Dendritic cell treated with granulocyte-macrophage colony-stimulating factor and Interleukin-4, amounts not matched to agents 40 ng/mL and 50 ng/mL, for 4 days (primary cell): ENCODE measurements around the gene CFAP46.

Experiments used
- H3K27ac Mint-ChIP-seq: one replicate; pipeline ENCODE4 v1.8.0; 2022; ENCODE audit warnings: mild to moderate bottlenecking, mixed read lengths
- H3K27me3 Mint-ChIP-seq: one replicate; pipeline ENCODE4 v1.8.0; 2022; ENCODE audit warnings: mild to moderate bottlenecking, mixed read lengths
- H3K36me3 Mint-ChIP-seq: one replicate; pipeline ENCODE4 v1.8.0; 2022; ENCODE audit warnings: low read depth, mixed read lengths
- H3K4me1 Mint-ChIP-seq: one replicate; pipeline ENCODE4 v1.8.0; 2022; ENCODE audit warnings: low read depth, mixed read lengths
- H3K4me3 Mint-ChIP-seq: one replicate; pipeline ENCODE4 v1.8.0; 2022; ENCODE audit warnings: mild to moderate bottlenecking, moderate library complexity, mixed read lengths
- H3K9me3 Mint-ChIP-seq: one replicate; pipeline ENCODE4 v1.8.0; 2022; ENCODE audit warnings: mixed read lengths
- intact Hi-C: fragments of 100-400 bp; cut with micrococcal nuclease; formaldehyde crosslinking; loops from one replicate; pipeline ENCODE4 v1.15.0; 2022

CFAP46 gene

GRCh38 chr10:132883391-132883881 lies 58.9 kb downstream of the CFAP46 start:
- Mint-ChIP-seq H3K4me1 (no peaks in the 10 kb centered on the region), H3K27me3 (peaks cover 18% of the 10 kb centered on the region), H3K27ac (no peak overlapping the region), H3K36me3 (no peaks in the 10 kb centered on the region), H3K4me3 (no peak overlapping the region), H3K9me3 (no peaks in the 10 kb centered on the region)
- intact Hi-C loops, result no loop called here

- intact Hi-C loops, result no loop called here
- Mint-ChIP-seq H3K4me1 (no peaks in the 10 kb centered on the region), H3K36me3 (no peaks in the 10 kb centered on the region), H3K4me3 (no peak overlapping the region), H3K27ac (no peak overlapping the region), H3K27me3 (peaks cover 17% of the 10 kb centered on the region), H3K9me3 (no peaks in the 10 kb centered on the region)
Observed at GRCh38 chr10:132882069-132882951, 60.1 kb downstream of the CFAP46 start.

DNA sequence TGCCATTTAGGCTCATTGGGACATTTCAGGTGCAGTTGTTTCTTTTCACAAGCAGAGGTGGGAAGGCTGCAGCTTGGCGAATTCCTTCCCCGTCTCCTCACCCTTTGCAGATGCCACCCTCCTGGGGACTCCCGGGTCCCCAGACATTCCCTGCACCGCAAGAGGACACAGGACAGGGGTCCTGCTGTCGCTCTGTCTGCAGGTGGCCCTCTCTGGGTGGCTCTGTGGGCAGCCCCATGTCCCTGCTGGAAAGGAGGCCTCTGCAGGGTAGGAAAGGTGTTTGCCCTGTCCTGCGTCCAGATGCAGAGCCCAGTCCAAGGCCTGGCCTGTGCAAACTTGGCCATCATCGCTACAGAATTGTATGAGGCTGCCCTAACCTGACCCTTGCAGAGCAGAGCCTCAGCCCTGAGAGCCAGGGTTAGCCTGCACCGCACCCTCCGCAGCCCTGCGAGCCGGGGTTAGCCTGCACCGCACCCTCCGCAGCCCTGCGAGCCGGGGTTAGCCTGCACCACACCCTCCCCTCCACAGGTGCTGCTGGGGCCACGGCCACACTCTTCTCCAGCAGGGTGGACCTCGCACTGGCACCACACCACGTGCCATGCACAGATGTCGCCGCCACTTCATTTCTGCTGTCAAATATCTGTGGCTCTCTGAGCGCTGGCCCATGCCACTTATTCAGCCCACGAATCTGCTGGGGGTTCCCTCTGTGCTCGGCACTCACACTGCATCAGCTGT lies 61.0 kb downstream of the CFAP46 start:
- Mint-ChIP-seq H3K27ac (no peak overlapping the region), H3K27me3 (peaks cover 15% of the 10 kb centered on the region), H3K4me1 (no peaks in the 10 kb centered on the region), H3K9me3 (no peaks in the 10 kb centered on the region), H3K4me3 (no peak overlapping the region), H3K36me3 (no peaks in the 10 kb centered on the region)
- intact Hi-C loops, result no loop called here

- peaks cover 17% of the 10 kb centered on the region for H3K27me3 Mint-ChIP-seq
- intact Hi-C loops, result no loop called here
- no peaks in the 10 kb centered on the region for H3K4me1 Mint-ChIP-seq
- no peak overlapping the region for H3K27ac Mint-ChIP-seq
- H3K36me3 Mint-ChIP-seq, result no peaks in the 10 kb centered on the region
- no peaks in the 10 kb centered on the region for H3K9me3 Mint-ChIP-seq
- no peak overlapping the region for H3K4me3 Mint-ChIP-seq
Observed at GRCh38 chr10:132880128-132880981, 62.0 kb downstream of the CFAP46 start.

DNA sequence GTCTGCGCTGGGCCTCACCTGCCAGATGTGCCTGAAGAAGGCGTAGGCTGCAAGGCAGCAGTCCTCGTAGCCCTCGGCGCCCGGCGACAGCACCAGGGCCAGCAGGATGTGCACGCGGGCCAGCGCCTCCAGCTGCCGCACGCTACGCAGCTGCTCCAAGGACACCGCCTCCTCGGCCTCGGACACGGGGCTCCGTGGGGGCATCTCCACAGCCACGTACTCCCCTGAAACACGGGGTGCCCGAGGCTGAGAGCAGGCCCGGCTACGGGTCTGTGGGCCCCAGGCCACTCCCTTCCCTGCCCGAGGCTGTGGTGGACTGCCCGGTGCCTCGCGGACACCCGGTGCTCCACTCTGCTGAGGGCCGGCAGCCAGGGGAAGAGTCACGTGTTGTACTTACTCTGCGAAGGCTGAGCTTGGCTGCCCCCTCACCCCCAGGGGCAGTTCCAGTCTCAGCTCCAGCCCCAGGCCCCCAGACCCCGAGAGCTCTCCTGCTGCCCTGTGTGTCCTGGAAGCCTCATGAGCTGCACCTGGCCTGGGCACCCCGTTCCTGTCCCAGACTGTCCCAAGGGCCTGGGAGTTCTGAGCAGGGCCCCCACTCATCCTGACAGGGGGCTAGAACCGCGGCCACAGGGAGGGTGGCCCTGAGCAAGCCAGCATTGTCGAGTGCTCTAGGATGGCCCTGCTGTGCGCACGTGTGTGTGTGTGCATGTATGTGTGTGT lies 62.8 kb downstream of the CFAP46 start:
- H3K9me3 Mint-ChIP-seq, result no peaks in the 10 kb centered on the region
- no peak overlapping the region for H3K4me3 Mint-ChIP-seq
- intact Hi-C loops, result no loop called here
- no peaks in the 10 kb centered on the region for H3K36me3 Mint-ChIP-seq
- peaks cover 20% of the 10 kb centered on the region for H3K27me3 Mint-ChIP-seq
- H3K27ac Mint-ChIP-seq, result no peak overlapping the region
- no peaks in the 10 kb centered on the region for H3K4me1 Mint-ChIP-seq

DNA sequence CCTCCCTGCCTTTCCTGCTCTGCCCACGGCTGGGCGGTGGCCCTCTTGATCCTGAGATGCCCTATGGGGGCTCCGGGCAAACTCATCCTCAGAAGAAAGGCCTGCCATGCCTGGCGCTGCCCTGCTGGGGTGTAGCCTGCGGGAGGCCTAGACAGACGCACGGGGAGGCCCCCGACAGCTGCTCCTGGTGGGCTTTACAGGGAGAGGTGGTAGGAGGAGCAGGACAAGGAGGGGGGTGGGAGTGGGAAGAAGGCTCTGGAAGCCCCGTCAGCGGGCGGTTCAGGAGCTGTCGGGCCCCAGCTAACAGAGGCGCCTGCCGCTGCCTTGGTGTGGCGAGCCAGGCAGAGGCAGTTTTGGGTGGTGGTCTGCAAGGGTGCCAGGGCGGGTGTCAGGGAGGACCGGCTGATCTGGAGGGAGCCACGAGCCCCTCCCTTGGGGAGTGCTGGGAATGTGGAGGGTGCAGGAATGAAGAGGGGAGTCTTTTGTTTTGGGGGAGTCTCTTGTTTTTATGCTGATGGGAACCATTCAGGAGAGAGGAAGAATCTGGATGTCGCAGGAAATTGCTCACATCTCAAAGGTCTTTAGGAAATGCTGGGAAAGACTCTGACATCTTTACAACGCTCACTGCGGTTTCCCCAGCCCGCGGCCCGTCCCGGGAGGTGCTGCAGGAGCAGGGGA lies 63.5 kb downstream of the CFAP46 start:
- Mint-ChIP-seq H3K4me3 (no peak overlapping the region), H3K27ac (no peak overlapping the region), H3K27me3 (peaks cover 20% of the 10 kb centered on the region), H3K9me3 (no peaks in the 10 kb centered on the region), H3K4me1 (no peaks in the 10 kb centered on the region), H3K36me3 (no peaks in the 10 kb centered on the region)
- intact Hi-C loops, result no loop called here

DNA sequence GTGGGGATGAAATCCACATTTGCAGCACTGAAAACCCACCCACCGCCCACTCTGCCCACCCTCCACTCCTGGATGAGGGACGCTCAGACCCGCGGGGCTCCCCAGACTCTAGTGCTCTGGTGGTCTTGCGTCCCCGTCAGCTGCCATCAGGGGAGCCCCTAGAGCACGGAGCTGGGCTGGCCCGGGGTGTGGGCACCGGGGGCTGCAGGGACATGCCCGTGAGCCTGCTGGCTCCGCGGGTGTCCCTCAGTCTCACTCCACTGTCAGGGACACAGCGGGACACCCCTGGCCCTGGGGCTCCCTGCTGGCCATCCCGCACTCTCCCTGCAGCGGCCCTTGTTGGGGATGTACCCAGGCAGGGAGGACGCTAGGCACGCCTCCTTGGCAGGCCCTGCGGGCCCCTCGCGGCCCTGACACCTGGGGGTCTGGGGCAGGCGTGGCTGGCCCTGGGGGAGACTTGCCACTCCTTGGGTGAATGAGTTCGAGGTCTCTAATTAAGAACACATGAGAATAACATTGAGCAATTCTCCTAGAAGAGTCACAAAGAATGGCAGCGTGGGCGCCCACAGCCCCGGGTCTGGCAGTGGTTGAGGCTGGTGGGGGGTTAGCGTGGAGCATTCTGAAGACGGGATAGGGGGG lies 64.2 kb downstream of the CFAP46 start:
- Mint-ChIP-seq H3K36me3 (no peaks in the 10 kb centered on the region), H3K4me3 (no peak overlapping the region), H3K27ac (no peak overlapping the region), H3K9me3 (no peaks in the 10 kb centered on the region), H3K4me1 (no peaks in the 10 kb centered on the region), H3K27me3 (peaks cover 20% of the 10 kb centered on the region)
- intact Hi-C loops, result no loop called here

- Mint-ChIP-seq H3K27ac (no peak overlapping the region), H3K4me3 (no peak overlapping the region), H3K27me3 (peaks cover 20% of the 10 kb centered on the region), H3K9me3 (no peaks in the 10 kb centered on the region), H3K36me3 (no peaks in the 10 kb centered on the region), H3K4me1 (no peaks in the 10 kb centered on the region)
- intact Hi-C loops, result no loop called here
Observed at GRCh38 chr10:132877473-132877872, 64.9 kb downstream of the CFAP46 start.

DNA sequence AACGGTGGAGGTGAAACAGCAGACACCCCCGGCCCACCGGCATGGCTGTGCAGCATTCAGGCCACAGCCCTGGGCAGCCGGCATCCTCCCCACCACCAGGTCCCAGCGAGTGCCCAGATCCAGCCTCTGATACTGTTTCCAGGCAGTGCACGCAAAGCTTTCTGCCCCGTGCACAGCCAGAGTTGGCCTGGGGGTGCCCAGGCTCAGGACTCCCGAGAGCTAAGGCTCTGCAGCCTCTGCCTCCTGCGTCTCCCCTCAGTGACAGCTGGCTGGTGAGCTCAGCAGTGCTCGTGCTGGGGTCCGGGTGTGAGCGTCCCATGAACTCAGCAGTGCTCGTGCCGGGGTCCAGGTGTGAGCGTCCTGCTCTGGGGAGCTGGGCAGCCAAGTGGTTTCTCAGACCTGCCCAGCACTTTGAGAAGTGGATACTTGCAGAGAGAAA lies 65.4 kb downstream of the CFAP46 start:
- Mint-ChIP-seq H3K4me3 (no peak overlapping the region), H3K4me1 (no peaks in the 10 kb centered on the region), H3K36me3 (no peaks in the 10 kb centered on the region), H3K27me3 (peaks cover 20% of the 10 kb centered on the region), H3K9me3 (no peaks in the 10 kb centered on the region), H3K27ac (no peak overlapping the region)
- intact Hi-C loops, result no loop called here

GRCh38 chr10:132876131-132876860 lies 66.1 kb downstream of the CFAP46 start:
- no peak overlapping the region for H3K4me3 Mint-ChIP-seq
- H3K4me1 Mint-ChIP-seq, result no peaks in the 10 kb centered on the region
- H3K9me3 Mint-ChIP-seq, result no peaks in the 10 kb centered on the region
- no peaks in the 10 kb centered on the region for H3K36me3 Mint-ChIP-seq
- intact Hi-C loops, result no loop called here
- H3K27me3 Mint-ChIP-seq, result peaks cover 21% of the 10 kb centered on the region
- H3K27ac Mint-ChIP-seq, result no peak overlapping the region

DNA sequence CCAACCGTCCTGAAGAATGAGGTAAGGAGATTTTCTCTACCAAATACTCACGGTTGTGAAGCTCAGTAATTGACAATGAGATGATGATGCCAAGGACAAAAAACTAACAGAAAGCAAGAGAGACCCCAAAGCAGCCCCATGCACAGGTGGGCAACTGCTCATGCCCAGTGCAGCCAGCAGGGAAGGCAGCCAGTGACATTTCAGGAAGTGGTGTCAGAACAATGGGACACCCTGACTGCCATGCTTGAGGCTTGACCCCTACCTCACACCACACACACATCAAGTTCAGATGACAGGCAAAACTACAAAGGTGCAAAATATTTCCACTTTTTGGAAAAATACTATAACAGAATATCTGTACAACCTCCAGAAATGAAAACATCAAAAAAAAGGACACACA lies 66.9 kb downstream of the CFAP46 start:
- H3K36me3 Mint-ChIP-seq, result no peaks in the 10 kb centered on the region
- H3K27ac Mint-ChIP-seq, result no peak overlapping the region
- no peak overlapping the region for H3K4me3 Mint-ChIP-seq
- no peaks in the 10 kb centered on the region for H3K9me3 Mint-ChIP-seq
- peaks cover 21% of the 10 kb centered on the region for H3K27me3 Mint-ChIP-seq
- intact Hi-C loops, result no loop called here
- no peaks in the 10 kb centered on the region for H3K4me1 Mint-ChIP-seq

DNA sequence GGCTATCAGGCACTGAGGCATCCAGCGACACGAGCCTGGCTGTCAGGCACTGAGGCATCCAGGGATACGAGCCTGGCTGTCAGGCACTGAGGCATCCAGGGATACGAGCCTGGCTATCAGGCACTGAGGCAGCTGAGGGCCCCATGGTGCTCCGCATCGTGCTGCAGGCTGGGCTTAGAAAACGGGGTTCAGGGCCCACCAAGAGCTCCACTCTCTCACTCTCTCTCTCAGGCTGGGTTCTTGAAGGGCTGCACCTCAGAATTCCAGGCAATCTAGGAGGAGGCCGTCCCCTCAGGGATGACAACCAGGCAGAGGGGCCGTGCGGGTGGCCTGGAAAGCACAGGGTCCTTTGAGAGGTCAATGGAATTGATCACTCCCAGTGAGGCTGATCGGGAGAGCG lies 69.0 kb downstream of the CFAP46 start:
- Mint-ChIP-seq H3K4me3 (no peak overlapping the region), H3K4me1 (no peaks in the 10 kb centered on the region), H3K27ac (no peak overlapping the region), H3K27me3 (peaks cover 10% of the 10 kb centered on the region), H3K36me3 (no peaks in the 10 kb centered on the region), H3K9me3 (no peaks in the 10 kb centered on the region)
- intact Hi-C loops, result no loop called here
